Measurements from ENCODE around the gene ARGFX. TPM values are rescaled to one million over a fixed set of nuclear protein-coding genes. Genes with fewer than 3 reads are reported as not detected.

Gene ARGFX
- total and polyA plus RNA-seq, 10 of the 15 experiments (the other 5 are each of a cell fraction or from before 2014, with no cell fraction given), result not detected

GRCh38 chr3:121545574-121546455, 21.9 kb upstream of the ARGFX start, which contains the start of gene POLQ (continued):
- no peak for TF ChIP-seq CUX1 (IDR thresholded peaks at IDR 0.05; ENCODE audit: insufficient replicate concordance, low read depth, low read length)
- TF ChIP-seq USF2 (IDR thresholded peaks at IDR 0.05; ENCODE audit: borderline replicate concordance, low read depth, low read length), result no peak
- no peak for TF ChIP-seq RELA (IDR thresholded peaks at IDR 0.05; ENCODE audit: borderline replicate concordance, partially characterized antibody)
- TF ChIP-seq ELK1 (IDR thresholded peaks at IDR 0.05; ENCODE audit: low read depth, low read length), result peak; percentile 70; the same call in 1 of the 2 replicates
- no peak for TF ChIP-seq STAT3 (IDR thresholded peaks at IDR 0.05; ENCODE audit: low read depth, low read length)
- 0 out of 2 replicates have a peak, but pooled peaks have one; percentile 27 for TF ChIP-seq CEBPZ (IDR thresholded peaks at IDR 0.05; ENCODE audit: low read depth, low read length)
- TF ChIP-seq MXI1 (IDR thresholded peaks at IDR 0.05; ENCODE audit: low read depth, low read length), result peak; percentile 83
- no peak for TF ChIP-seq ZNF217 (IDR thresholded peaks at IDR 0.05)
- peak; percentile 68 for TF ChIP-seq CREB1 (IDR thresholded peaks at IDR 0.05; ENCODE audit: low read depth)
- no peak for TF ChIP-seq WRNIP1 (IDR thresholded peaks at IDR 0.05; ENCODE audit: borderline replicate concordance, low read depth, low read length)
- TF ChIP-seq SMC3 (IDR thresholded peaks at IDR 0.05; ENCODE audit: borderline replicate concordance, low read length), result no peak
- TF ChIP-seq POU2F2 (IDR thresholded peaks at IDR 0.05; ENCODE audit: borderline replicate concordance, low read depth, low read length), result peak; percentile 75; the same call in 1 of the 3 replicates
- no peak for TF ChIP-seq CHD1 (IDR thresholded peaks at IDR 0.05; ENCODE audit: low read depth, low read length)
- no peak for TF ChIP-seq ZBTB33 (IDR thresholded peaks at IDR 0.05)

All from GM12878 (cell line).